GM10248 (cell line): ENCODE data around the gene ENOX2.

Experiments
- CTCF ChIA-PET: fragments of 300-600 bp; sonication (Branson Sonifier 250); formaldehyde crosslinking; extraction: SDS; loops from one replicate; lab custom pipeline; 2021; ENCODE audit warnings: antibody characterized with exemption; lab: Yijun Ruan, JAX
- POLR2A ChIA-PET: fragments of 350-650 bp; sonication (Branson Sonifier 250); formaldehyde crosslinking; extraction: SDS; loops from one replicate; lab custom pipeline; 2020; ENCODE audit warnings: antibody characterized with exemption; lab: Yijun Ruan, JAX
- DNase-seq: peaks from one replicate; pipeline ENCODE4 v3.0.0; 2012; ENCODE audit errors: extremely low spot score
- TF ChIP-seq, protein P1 (sequence below): IDR thresholded peaks from 2 replicates; pipeline ENCODE4 v1.5.1; 2012; ENCODE audit warnings: mild to moderate bottlenecking, low read depth; ENCODE audit errors: extremely low read depth, missing control alignments, control extremely low read depth

ENOX2 gene

DNA sequence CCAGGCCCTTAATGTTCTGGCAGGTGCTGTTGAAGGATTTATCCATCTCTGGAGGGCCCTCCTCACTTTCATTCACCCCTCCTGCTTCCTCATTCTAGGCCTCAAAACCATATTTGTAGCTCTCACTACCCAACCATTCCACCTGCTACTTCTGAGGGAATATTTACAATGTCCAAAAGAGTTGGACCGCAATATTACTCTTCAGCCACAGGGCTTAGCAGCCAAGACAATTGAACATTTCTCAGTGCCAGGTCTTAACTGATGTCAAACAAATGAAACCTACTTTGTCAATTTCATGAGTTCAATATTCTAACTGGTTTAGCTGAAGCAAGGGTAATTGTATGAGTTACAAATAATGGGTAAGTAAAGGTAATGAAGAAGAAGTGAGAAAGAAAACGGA, 113.2 kb downstream of the ENOX2 start:
- TF ChIP-seq, protein P1, sequence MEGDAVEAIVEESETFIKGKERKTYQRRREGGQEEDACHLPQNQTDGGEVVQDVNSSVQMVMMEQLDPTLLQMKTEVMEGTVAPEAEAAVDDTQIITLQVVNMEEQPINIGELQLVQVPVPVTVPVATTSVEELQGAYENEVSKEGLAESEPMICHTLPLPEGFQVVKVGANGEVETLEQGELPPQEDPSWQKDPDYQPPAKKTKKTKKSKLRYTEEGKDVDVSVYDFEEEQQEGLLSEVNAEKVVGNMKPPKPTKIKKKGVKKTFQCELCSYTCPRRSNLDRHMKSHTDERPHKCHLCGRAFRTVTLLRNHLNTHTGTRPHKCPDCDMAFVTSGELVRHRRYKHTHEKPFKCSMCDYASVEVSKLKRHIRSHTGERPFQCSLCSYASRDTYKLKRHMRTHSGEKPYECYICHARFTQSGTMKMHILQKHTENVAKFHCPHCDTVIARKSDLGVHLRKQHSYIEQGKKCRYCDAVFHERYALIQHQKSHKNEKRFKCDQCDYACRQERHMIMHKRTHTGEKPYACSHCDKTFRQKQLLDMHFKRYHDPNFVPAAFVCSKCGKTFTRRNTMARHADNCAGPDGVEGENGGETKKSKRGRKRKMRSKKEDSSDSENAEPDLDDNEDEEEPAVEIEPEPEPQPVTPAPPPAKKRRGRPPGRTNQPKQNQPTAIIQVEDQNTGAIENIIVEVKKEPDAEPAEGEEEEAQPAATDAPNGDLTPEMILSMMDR: no peak
- POLR2A ChIA-PET: no interaction called here
- DNase-seq: no peak
- CTCF ChIA-PET: no interaction called here

DNA sequence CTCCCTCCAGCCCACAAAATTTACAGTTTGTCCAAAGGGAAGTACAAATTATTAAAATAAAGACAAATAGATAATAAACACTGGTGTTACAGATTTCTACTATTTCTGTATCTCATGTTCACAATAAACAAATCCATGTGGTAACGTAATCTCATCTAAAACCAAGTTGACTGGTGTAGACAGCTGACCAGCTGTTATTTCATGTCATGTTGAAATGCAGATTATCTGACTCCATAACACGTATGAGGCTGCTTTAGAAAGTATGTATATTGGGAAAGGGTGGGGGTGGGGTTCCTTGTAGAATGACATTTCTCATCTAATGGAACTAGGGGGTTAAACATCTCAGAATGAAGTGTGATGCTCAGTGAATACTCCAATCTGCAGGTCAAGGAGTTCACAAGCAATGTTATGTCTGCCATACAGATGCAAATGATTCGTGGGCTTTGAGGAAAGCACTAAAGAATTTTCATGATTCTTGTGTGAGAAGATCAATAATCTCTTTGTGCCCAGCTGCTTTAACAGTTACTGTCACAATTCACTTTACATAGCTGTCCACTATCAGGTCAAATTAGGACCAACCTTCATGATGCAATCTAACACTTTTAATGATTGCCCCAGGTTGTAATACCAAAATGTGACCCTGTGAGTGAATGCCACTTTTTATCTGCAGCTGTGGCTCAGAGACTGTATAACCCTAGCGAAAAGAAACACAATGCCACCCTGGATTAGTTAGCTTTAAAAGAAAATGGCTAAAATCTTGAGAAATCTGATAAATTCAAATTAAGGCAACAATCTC, 114.0 kb downstream of the ENOX2 start:
- ChIA-PET CTCF (no interaction called here), POLR2A (no interaction called here)
- DNase-seq: no peak
- TF ChIP-seq, protein P1: no peak

DNA sequence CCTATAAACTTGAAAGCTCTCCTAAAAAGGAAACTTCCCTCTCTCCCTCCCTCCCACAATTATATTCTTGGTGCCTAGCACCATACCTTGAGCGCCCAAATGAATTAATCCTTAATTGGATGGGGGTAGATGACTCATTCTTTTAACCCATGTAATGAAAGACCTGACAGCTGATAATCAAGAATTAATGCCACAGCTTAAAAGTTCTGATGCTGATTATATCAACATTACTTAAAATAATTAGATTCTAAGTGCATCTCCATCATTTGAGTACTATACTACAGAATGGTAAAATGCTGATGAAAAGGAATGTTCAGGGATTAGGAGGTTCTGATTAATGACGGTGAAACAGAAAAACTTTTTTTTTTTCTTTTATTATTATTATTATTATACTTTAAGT, 117.0 kb downstream of the ENOX2 start:
- ChIA-PET POLR2A (no interaction called here), CTCF (no interaction called here)
- TF ChIP-seq, protein P1: no peak
- no peak for DNase-seq

DNA sequence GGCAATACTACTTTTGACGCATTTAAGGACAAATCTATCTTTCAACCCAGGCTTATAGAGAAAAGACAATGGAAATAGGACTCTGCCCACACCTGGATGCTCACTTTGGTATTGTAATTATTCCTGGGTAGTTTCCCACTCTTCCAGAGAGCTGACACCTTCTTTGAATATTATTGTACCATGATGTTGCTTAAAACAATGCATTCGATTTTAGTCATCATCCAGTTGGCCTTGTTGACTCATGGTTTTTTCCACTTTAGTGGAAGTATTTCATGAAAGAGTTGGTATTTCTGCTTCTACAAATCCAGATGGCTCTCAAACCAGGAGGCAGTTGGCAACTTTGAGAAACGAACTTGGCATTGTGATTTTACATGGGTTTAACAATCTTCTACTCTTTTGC, 124.2 kb downstream of the ENOX2 start:
- ChIA-PET CTCF (no interaction called here), POLR2A (no interaction called here)
- TF ChIP-seq, protein P1: no peak
- DNase-seq: no peak

DNA sequence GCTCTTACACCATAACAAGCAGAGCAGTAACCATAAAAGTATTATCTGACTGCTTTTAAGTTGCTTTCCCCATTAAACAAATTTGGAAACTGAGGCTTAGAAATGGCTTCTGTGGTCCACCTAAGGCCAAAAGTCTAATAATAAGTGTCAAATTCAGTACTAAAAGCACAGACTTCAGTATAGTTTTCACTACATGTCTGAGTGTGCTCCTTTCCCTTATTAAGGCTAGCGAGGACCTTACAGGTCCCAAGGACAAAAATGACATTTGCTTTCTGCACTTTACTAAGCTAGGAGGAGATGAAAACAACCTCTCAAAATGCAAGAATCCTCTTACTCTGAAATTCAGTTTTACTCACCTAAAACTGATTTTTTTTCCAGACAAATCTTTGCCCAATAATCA, 127.2 kb downstream of the ENOX2 start:
- TF ChIP-seq, protein P1: no peak
- ChIA-PET POLR2A (no interaction called here), CTCF (interaction anchor here (0.7 kb wide), 1 partner anchor 141 kb away, joined by 3 read pairs; no protein-coding TSS in a partner anchor)
- DNase-seq: no peak

DNA sequence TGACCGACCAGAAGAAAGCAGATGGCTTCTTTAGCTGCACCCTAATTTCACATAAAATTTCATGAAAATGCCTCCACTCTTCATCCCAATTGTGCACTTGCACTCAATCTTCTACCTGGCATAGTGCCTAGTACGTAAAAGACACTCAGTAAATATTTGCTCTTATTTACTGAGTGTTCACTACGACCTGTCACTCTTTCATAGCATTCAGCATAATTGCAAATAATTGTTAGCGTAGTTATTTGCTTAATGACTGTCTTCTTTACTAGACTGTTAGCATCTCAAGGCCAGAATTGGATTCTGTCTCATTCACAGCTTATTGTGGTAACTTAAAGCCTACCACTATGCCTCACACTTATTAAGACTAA, 130.2 kb downstream of the ENOX2 start:
- ChIA-PET POLR2A (no interaction called here), CTCF (no interaction called here)
- TF ChIP-seq, protein P1: no peak

More for the DNA sequence above, 130.2 kb downstream of the ENOX2 start:
- no peak for DNase-seq
